ENCODE results near the gene SEPTIN2. TPM values are rescaled to one million over a fixed set of nuclear protein-coding genes. Genes with fewer than 3 reads are reported as not detected.

SEPTIN2 gene
- total RNA-seq, 1 experiment from 2014 or later, result 353 TPM

- no peak for TF ChIP-seq FOXP4 (CRISPR knock-in tag; IDR thresholded peaks at IDR 0.05)
- TF ChIP-seq NFYB (CRISPR knock-in tag; conservative IDR thresholded peaks at IDR 0.05; ENCODE audit: low read depth), result no peak
- TF ChIP-seq NFE2L1 (CRISPR knock-in tag; IDR thresholded peaks at IDR 0.05), result no peak
- no peak for TF ChIP-seq CBFB (CRISPR knock-in tag; IDR thresholded peaks at IDR 0.05; ENCODE audit: low read depth)
- TF ChIP-seq STAT6 (CRISPR knock-in tag; conservative IDR thresholded peaks at IDR 0.05; ENCODE audit: low read depth), result no peak
- TF ChIP-seq, protein P1, sequence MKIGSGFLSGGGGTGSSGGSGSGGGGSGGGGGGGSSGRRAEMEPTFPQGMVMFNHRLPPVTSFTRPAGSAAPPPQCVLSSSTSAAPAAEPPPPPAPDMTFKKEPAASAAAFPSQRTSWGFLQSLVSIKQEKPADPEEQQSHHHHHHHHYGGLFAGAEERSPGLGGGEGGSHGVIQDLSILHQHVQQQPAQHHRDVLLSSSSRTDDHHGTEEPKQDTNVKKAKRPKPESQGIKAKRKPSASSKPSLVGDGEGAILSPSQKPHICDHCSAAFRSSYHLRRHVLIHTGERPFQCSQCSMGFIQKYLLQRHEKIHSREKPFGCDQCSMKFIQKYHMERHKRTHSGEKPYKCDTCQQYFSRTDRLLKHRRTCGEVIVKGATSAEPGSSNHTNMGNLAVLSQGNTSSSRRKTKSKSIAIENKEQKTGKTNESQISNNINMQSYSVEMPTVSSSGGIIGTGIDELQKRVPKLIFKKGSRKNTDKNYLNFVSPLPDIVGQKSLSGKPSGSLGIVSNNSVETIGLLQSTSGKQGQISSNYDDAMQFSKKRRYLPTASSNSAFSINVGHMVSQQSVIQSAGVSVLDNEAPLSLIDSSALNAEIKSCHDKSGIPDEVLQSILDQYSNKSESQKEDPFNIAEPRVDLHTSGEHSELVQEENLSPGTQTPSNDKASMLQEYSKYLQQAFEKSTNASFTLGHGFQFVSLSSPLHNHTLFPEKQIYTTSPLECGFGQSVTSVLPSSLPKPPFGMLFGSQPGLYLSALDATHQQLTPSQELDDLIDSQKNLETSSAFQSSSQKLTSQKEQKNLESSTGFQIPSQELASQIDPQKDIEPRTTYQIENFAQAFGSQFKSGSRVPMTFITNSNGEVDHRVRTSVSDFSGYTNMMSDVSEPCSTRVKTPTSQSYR (CRISPR knock-in tag; IDR thresholded peaks at IDR 0.05), result no peak
- TF ChIP-seq JUN (CRISPR knock-in tag; IDR thresholded peaks at IDR 0.05), result no peak
- Mint-ChIP-seq H3K9me3 (no peaks in the 10 kb centered on the region), H3K4me1 (peaks cover 18% of the 10 kb centered on the region), H3K27ac (no peak overlapping the region), H3K36me3 (peaks cover 61% of the 10 kb centered on the region), H3K4me3 (no peak overlapping the region), H3K27me3 (ENCODE audit: low read depth) (no peaks in the 10 kb centered on the region)
- POLR2A ChIA-PET, result no interaction called here
- DNase-seq (ENCODE audit: low spot score) (no peak), ATAC-seq (no peak)
- CTCF ChIA-PET, result no interaction called here
Observed at GRCh38 chr2:241352227-241352626, 36.5 kb downstream of the SEPTIN2 start.

DNA sequence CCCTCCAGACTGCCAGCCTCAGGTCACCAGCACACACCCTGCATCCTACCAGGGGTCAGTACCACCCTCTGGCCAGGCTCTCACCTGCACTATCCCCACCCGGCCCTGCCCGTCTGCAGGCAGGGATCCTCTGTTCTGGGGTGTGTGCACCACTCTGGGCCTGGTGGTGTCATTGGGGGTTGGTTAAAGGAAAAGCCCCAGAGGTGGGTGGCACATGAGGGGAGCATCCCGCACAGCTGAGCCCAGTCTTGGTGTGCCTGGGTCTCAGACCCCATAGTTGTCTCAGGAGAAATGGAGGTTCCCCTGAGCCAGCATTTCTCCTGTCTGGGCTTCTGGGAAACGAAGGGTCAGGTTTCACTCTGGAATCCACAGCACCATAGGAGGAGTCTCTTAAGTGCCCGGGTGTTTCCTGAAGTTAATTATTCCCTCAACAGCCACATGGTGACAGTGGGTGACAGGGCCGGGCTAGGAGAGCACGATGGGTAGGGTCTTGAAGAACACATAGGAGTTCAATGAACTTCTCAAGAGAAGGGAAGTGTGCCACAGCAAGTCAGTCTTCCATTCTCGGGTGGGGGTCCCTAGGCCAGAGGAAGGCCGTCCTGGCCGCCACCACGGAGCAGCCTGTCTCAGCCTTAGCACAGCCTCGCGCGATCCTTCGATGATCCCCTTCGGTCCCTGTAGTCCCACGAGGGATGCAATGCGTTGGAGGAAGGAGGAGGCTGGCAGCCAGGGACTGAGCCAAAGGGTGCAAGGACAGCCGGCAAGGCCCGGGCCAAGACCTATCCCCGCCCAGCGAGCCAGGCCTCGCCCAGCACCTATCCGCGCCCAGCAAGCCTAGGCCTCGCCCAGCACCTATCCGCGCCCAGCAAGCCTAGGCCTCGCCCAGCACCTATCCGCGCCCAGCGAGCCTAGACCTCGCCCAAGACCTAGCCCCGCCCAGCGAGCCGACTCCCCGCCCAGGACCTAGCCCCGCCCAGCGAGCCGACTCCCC lies 39.2 kb downstream of the SEPTIN2 start:
- Mint-ChIP-seq H3K9me3 (no peaks in the 10 kb centered on the region), H3K4me1 (peaks cover 30% of the 10 kb centered on the region), H3K27me3 (ENCODE audit: low read depth) (no peaks in the 10 kb centered on the region), H3K27ac (peak overlapping the region; percentile 94), H3K4me3 (peak overlapping the region; percentile 71), H3K36me3 (peaks cover 40% of the 10 kb centered on the region)
- peak; percentile 92 for DNase-seq (ENCODE audit: low spot score)
- ChIA-PET CTCF (no interaction called here), POLR2A (interaction anchor here (0.7 kb wide), 1 partner anchor 483 kb away, joined by 3 read pairs; no protein-coding TSS in a partner anchor)
- ATAC-seq, result peak; percentile 76
- TF ChIP-seq TEAD1 (CRISPR knock-in tag; IDR thresholded peaks at IDR 0.05) (0 out of 2 replicates have a peak, but pooled peaks have one; percentile 47), ZNF671 (CRISPR knock-in tag; IDR thresholded peaks at IDR 0.05) (peak; percentile 43; the same call in 1 of the 2 replicates), ETV6 (CRISPR knock-in tag; IDR thresholded peaks at IDR 0.05) (peak; percentile 18; the same call in 1 of the 2 replicates), CDX4 (CRISPR knock-in tag; IDR thresholded peaks at IDR 0.05; ENCODE audit: borderline replicate concordance) (no peak), RELA (CRISPR knock-in tag; IDR thresholded peaks at IDR 0.05; ENCODE audit: borderline replicate concordance) (no peak), CREM (CRISPR knock-in tag; IDR thresholded peaks at IDR 0.05) (0 out of 2 replicates have a peak, but pooled peaks have one; percentile 64), AR (CRISPR knock-in tag; IDR thresholded peaks at IDR 0.05) (0 out of 2 replicates have a peak, but pooled peaks have one; percentile 79)
- TF ChIP-seq, protein P2, sequence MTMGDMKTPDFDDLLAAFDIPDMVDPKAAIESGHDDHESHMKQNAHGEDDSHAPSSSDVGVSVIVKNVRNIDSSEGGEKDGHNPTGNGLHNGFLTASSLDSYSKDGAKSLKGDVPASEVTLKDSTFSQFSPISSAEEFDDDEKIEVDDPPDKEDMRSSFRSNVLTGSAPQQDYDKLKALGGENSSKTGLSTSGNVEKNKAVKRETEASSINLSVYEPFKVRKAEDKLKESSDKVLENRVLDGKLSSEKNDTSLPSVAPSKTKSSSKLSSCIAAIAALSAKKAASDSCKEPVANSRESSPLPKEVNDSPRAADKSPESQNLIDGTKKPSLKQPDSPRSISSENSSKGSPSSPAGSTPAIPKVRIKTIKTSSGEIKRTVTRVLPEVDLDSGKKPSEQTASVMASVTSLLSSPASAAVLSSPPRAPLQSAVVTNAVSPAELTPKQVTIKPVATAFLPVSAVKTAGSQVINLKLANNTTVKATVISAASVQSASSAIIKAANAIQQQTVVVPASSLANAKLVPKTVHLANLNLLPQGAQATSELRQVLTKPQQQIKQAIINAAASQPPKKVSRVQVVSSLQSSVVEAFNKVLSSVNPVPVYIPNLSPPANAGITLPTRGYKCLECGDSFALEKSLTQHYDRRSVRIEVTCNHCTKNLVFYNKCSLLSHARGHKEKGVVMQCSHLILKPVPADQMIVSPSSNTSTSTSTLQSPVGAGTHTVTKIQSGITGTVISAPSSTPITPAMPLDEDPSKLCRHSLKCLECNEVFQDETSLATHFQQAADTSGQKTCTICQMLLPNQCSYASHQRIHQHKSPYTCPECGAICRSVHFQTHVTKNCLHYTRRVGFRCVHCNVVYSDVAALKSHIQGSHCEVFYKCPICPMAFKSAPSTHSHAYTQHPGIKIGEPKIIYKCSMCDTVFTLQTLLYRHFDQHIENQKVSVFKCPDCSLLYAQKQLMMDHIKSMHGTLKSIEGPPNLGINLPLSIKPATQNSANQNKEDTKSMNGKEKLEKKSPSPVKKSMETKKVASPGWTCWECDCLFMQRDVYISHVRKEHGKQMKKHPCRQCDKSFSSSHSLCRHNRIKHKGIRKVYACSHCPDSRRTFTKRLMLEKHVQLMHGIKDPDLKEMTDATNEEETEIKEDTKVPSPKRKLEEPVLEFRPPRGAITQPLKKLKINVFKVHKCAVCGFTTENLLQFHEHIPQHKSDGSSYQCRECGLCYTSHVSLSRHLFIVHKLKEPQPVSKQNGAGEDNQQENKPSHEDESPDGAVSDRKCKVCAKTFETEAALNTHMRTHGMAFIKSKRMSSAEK (CRISPR knock-in tag; IDR thresholded peaks at IDR 0.05; ENCODE audit: borderline replicate concordance), result peak; percentile 85; the same call in 1 of the 2 replicates
